Measurements from ENCODE around the gene MYOCOS.

GRCh38 chr1:171635661-171636060, 13.6 kb downstream of the MYOCOS start:
- TF ChIP-seq CTCF (IDR thresholded peaks at IDR 0.05) (no peak), POLR2A (IDR thresholded peaks at IDR 0.05) (no peak)

Measured in sigmoid colon (tissue), 3 donors.